Measurements from ENCODE around the gene AVEN.

- no peak for TF ChIP-seq CTCF (IDR thresholded peaks at IDR 0.05; ENCODE audit: low read length)
- TF ChIP-seq EZH2phosphoT487 (IDR thresholded peaks at IDR 0.05; ENCODE audit: low read length) = no peak
- TF ChIP-seq EZH2 (optimal IDR thresholded peaks at IDR 0.05; ENCODE audit: low read depth, low read length) = no peak
Measured at GRCh38 chr15:33985751-33986150, 53.3 kb downstream of the AVEN start.
